ENCODE data around the gene TMEM61.
"Not testable (repeated sequence)": the region's sequence is repeated elsewhere in the genome, so short reads cannot be mapped to it uniquely, and the experiment has no call there.

The TMEM61 gene

DNA sequence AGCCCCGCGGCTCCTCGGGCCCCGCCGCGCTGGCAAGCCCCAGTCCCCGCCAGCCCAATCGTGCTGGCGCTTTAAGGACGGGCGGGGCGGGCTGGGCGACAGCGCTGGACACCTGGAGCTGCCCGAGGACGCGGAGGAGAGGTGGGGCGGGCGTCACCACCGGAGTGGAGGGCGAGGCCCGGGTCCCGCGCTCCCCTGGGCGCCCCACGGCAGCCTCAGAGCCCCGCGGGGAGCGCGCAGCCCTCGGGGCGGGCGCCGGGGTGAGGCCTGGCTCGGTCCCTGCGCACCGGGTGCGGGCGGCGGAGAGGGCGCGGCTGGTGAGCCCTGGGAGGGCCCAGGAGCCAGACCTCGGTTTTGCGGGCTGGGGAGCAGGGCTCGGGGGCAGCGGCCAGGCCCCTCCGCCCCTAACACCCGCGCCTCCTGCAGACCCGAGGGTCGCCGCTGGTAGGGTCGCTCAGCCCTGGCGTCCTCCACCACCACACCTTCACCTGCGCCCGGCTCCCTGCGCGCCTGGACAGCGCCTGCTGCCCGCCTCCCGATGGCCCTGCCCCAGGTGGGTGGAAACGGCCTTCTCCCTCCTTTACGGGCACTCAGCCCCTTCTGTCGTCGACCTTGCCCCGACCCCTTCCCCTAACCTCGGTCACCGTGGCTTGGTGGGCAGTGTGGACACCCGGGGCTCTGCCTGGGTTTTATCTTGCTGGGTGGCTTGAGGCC is at the start of gene TMEM61:
TSS of gene TMEM61 (plus strand) at position 101 of the 714 bp plus-strand sequence. CDS start at position 539, 438 bp downstream.
- DNase-seq, result no peak

DNA sequence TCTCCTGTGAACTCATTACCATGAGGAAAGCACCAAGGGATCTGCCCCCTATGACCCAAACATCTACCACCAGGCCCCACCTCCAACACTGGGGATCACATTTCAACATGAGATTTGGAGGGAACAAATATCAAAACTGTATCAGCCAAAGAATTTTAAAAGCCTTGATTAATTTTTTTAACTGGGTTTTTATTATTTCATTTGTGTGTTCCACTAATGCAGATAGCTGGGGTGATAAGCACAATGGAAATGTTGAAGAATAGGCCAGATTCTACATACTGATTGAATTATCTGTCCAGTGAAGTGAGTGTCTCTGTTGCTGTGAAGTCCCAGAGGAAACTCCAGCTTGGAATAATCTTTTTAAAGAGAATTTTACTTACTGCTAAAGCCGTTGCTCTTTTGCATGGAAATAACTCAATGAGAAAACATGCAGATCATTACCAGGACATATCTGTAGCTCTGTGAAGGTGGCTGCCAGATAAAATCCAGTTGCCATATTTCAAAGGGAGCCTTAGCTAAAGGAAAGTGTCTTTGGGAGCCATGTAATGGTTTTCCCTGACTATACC is 49.1 kb upstream of the TMEM61 start:
- no peak for DNase-seq

DNA sequence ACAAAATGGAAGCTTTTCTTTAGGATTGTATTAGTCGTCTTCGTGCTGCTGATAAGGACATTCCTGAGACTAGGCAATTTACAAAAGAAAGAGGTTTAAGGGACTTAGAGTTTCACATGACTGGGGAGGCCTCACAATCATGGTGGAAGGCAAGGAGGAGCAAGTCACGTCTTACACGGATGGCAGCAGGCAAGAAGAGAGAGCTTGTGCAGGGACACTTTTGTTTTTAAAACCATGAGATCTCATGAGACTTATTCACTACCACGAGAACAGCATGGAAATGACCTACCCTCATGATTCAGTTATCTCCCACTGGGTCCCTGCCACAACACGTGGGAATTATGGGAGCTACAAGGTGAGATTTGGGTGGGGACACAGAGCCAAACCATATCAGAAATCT is 46.3 kb upstream of the TMEM61 start:
- not testable (repeated sequence) for DNase-seq

DNA sequence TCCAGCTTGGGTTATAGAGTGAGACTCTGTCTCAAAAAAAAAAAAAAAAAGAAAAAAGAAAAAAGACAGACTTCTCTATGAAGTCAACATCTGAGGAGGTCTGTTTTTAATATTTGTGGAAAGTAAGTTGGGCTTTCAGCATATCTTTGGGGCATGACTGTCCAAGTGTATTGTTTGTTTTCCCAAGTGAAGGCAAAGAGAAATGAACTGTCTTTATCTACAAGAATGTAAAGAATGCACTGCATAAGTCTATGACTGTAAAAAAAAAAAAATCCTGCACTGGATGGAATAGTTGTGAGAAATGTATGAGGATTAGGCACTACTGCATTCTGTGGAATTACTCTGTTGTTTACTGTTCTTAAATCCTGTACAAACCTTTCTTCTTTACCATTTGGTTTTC is 45.6 kb upstream of the TMEM61 start:
- no peak for DNase-seq

DNA sequence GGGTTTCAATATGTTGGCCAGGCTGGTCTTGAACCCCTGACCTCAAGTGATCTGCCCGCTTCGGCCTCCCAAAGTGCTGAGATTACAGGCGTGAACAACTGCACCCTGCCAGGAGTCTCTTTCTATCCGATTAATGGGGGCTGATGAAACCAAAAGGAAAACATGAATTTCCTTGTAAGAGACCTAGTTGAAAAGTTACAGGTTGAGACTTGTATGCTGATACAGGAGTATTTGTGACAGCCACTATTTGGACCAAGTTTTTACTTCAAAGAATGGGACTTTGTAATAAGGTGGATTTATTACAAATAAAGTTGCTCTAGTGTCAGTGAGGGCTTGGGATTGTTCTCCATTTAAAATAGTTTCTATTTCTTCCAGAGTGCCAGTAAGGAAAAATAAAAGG is 43.6 kb upstream of the TMEM61 start:
- no peak for DNase-seq

DNA sequence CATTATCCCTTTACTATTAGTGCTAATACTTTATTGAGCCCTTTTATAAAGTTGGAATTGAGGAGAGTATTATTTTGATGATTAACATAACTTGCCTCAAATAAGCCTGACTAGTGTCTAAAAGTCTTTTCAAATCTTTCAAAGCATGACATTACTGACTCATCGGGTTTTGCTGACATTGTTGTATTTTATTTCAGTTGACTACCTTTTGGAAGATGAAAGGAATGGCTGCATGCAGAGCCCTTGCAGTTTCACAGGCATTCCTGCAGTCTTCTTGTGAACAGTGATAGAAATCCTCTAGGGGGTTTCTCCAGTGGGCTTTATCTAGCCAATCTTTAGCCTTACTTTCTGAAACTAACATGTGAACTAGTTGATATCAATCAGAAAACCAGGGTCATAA is 43.0 kb upstream of the TMEM61 start:
- no peak for DNase-seq

DNA sequence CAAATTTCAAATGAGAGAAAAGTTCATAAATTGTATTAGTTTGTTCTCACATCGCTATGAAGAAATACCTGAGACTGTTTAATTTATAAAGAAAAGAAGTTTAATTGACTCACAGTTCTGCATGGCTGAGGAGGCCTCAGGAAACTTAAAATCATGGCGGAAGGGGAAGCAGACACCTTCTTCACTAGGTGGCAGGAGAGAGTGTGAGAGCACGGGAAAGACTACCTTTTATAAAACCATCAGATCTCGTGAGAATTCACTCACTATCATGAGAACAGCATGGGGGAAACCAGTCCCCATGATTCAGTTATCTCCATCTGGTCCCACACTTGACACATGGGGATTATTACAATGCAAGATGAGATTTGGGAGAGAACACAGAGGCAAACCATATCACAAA is 41.5 kb upstream of the TMEM61 start:
- DNase-seq, result not testable (repeated sequence)

DNA sequence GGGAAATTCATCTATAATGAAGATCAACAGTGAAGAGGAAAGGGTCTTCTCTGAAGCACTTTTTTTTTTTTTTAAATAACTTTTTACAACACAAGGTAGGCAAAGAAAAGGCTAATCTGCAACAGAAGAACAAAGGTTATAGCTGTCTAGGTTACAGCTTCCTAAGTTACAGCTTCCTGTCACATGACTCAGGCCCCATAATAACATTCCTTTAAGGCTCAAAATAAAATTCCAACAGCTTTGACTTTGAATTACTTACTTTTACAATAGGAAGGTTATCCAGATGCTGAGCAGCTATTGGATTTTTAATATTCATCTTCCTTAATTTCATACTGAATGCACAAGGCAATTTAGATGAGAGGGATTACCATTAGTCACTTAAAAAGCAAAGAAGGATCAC is 40.4 kb upstream of the TMEM61 start:
- DNase-seq, result no peak

DNA sequence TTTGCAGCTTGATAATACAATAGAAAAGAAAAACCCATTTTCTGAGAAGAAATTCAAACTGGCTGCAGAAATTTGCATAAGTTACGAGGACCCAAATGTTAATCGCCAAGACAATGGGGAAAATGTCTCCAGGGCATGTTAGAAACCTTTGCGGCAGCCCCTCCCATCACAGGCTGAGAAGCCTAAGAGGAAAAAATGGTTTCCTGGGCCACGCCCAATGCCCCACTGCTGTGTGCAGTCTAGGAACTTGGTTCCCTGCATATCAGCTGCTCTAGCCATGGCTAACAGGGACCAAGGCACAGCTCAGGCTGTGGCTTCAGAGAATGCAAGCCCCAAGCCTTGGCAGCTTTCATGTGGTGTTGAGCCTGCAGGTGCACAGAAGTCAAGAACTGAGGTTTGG is 37.5 kb upstream of the TMEM61 start:
- no peak for DNase-seq

DNA sequence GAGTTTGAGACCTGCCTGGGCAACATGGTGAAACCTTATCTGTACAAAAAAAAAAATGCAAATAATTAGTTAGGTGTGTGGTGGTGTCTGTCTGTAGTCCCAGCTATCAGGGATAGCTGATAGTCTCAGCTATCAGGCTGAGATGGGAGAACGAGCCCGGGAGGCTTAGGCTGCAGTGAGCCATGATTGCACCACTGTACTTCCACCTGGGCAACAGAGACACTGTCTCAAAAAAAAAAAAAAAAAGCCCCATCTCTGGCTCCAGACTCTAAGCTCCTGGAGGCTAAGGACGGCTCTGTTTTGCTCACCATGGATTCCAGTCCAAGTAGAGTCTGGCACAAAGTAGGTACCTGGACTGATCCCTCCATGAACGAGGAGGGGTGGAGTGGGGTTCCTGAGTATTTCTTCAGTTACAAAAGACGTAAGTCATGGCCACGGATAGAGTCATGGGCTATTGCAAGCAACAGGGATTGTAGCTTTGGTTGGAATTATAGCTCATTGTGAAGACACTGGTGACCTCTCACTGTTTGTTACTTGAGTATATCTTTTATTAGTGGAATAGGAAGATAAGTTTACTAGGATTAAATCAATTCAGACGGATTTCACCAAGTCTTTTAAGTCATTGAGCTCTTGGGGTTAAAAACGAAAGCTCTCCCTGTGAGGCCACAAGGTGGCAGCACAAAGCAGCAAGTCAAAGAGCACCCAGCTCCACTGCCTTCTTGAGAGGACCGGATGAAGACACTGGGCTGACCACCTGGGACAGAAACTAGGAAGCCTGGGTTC is 35.6 kb upstream of the TMEM61 start:
- peak; percentile 61 for DNase-seq

DNA sequence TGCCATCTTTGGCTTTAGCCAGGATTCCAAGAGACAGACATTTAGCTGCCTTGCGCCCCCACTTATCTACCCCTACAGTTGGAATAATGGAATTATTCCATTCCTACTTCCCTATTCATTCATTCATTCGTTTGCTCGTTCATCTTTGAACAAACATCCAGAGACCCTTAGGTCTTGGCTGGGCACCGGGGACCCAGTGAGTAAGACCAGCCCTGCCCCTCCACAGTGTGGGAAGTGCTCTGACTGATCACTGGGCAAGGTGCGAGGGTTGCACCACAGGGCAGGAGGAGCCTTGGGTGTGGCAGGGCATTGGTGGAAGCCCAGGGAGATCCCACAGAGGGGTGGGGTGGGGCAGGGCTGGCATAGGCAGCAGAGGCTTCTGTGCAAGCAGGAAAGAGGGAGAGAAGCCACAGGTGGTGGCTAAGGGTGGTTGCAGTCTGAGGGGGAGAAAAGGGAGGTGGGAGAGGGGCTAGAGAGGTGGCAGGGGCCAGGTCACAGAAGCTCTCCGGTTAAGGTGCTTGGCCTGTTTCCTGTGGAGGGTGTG is 35.0 kb upstream of the TMEM61 start:
- no peak for DNase-seq

DNA sequence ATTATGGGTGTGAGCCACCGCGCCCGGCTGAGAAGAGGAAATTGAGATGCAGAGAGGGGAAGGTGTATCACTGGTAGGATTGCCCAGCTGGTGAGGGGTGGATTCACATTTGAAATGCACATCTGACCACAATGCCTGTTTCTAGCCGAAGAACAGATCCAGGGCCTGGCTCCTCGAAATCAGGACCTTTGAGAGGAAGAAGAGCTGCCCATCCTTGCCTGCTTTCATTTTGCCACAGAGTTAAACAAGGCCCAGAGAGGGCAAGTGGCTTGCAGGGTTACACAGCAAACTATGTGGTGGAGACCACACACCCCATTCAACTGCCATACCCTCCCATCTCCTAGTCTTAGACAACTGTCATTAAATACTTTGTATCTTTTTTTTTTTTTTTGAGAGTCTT is 32.9 kb upstream of the TMEM61 start:
- no peak for DNase-seq

DNA sequence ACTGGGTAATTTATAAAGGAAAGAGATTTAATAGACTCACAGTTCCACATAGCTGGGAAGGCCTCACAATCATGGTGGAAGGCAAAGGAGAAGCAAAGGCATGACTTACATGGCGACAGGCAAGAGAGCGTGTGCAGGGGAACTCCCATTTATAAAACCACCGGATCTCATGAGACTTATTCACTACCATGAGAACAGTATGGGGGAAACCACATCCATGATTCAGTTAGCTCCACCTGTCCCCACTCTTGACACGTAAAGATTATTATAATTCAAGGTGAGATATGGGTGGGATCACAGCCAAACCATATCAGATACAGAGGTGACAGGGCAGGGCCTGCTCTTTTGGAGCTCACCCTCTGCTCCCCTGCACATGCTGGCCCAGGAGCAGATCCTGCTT is 31.4 kb upstream of the TMEM61 start:
- no peak for DNase-seq

DNA sequence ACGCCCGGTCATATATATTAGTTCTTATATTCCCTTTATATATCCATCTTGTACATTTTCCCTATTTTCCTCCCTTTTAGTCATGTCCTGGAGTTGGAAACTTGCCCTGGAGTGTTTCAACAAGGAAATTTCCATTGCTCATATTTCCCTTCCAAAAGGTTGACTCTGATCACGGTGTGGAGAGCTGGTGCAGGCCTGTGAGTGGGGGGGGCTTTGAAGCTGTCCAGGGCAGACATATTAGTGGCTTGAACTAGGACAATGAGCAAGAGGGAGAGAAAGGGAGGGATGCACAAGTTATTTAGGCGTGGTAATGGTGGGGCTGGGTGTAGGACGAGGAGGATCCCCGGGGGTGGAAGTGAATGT is 30.4 kb upstream of the TMEM61 start:
- no peak for DNase-seq

DNA sequence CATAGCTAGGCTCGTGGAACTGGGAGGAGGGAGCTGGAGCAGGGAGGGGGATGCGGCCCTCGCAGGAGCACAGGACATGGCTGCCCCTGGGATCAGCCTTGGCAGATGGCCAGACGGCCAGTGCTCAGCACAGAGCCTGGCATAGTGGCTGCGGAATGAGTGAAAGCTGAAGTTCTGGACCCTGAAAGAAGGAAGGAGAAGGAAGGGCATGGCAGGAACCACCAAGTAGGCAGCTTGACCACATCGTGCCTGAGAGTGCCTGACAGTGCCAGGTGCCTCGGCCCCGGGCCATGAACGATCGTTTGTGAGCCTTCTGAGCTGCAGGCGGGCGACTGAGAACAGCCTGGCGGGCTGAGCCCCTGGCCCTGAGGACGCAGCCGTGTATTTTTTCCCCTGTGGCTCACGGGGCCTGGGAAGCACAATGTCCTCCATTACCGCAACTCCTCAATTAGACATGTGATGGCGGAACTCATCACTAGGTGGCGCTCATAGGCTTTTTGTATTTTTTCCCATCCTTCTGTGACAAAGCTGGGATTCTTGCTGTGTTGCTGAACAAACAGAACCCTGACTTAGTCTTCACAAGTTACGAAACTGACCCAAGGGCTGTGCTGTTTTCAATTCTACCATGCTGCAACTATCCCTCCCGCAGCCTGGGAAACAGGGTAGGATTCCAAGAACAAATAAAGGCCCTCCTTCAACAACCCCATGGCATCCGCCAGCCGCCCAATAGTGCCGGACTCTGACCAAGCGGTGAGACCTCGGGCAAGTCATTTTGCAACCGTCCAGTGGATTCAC is 29.9 kb upstream of the TMEM61 start:
- DNase-seq, result peak; percentile 80

DNA sequence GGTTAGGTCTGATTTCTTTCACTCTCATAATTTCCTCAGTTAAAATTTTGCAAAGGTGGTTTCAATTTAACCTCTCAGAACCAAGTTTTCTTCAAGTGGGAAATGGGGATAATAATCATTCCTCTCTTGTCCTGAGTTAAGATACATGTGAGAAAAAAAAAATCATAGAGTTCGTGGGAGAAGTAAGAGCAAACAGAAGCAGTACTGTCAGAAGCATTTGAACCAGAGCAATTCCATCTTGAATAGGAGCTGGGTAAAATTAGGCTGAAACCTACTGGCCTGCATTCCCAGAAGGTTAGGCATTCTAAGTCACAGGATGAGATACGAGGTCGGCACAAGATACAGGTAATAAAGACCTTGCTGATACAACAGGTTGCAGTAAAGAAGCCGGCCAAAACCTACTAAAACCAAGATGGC is 28.6 kb upstream of the TMEM61 start:
- no peak for DNase-seq

DNA sequence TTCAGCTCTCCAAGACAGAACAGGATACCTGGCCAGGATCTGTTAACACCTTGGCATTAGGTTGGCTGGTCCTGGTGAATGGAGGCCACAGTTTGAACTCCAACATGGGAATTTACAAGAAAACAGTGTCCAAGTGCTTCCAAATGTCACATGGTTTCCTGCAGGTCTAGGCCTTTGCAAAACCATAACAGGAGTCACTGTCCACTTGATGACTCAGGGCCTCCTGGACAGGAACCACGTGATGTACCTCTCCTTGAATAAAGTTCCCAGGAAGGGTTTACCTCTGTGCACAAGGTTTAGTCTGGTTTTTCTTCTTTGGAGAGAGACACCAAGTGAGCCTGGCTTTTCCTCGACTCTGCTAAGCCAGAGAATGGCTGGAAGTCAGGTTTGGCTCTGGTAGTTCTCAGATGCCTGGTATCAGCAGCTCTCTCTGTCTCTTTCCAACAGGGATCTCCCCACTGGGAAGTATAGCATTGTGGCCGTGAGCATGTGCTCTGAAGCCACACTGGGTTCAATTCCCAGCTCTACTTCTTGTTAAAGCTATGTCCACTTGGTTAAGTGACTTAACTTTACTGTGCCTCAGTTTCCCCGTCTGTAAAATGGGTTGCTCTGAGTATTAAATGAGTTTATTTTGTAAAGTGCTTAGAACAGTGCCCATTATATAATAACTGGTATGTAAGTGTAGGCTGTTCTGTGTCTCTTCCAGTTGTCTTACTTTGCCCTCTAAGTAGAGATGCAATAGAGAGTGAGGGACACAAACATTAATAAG is 27.3 kb upstream of the TMEM61 start:
- DNase-seq, result no peak

DNA sequence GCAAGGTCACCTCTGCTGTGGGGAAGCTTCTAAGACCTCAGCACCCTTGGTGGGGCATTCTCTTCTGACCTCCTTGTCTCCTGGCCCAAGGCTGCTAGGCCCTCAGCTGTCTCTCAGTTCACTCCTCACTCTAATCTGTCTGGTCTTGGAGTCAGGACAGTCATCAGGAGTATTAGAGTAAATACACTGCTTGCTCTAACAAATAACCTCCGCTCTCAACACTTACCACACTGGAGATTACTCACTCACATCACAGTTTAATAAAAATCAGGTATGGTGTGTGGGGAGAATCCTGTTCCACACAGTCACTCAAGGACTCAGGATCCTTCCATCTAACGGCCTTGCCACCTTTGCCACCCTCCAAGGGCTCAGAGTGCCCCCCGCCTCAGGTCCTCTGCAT is 26.6 kb upstream of the TMEM61 start:
- no peak for DNase-seq

DNA sequence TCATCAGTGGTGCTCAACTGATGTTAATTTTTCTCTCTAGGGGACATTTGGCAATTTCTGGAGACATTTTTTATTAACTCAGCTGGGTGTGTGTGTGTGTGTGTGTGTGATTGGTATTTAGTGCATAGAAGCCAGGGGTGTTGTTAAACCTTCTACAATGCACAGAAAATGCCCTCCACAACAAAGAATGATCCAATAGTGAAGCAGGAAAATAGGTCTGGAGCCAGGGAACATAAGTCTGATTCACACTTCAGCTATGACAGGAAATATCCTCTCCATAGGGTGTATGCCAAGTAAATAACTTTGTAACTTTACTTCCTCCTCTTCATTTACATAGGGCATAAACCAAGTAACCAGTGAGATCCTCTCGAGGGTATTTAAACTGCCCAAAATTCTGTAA is 25.1 kb upstream of the TMEM61 start:
- no peak for DNase-seq

DNA sequence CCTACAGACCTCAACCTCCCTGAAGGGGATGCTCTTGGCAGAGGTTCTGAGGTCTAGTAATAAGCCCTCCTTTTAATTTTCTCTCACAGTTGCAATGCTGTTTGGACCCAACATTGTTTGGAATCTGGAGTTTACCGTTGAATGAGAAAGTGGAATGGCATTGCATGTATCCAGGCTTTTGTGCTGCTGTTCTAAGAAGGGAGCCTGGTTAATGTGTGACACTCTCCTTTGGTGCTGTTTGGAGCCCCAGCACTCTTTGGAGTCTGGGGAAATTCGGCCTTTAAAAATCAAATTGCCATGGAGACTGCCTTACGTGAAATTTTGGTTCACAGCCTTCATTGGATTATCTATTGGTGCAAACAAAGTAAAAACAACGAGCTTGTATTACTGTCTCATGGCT is 23.7 kb upstream of the TMEM61 start:
- DNase-seq, result no peak

DNA sequence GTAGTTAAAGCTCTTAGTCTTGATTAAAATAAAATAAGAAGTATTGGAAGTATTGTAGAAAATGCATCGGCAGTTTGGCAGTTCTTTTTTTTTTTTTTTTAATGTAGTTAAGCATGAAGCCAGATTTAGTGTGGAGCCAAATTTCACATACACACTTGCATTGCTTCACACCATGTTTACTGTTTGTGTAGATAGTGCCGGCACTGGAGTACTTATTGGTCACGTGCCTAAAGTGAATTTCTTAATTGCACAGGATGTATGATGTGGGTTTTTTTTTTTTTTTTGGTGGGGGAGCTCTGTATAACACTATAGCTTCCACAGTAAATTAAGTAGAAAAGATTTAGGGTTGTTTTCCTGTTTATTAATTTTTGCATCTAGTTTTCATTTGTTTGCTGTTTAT is 21.2 kb upstream of the TMEM61 start:
- no peak for DNase-seq

DNA sequence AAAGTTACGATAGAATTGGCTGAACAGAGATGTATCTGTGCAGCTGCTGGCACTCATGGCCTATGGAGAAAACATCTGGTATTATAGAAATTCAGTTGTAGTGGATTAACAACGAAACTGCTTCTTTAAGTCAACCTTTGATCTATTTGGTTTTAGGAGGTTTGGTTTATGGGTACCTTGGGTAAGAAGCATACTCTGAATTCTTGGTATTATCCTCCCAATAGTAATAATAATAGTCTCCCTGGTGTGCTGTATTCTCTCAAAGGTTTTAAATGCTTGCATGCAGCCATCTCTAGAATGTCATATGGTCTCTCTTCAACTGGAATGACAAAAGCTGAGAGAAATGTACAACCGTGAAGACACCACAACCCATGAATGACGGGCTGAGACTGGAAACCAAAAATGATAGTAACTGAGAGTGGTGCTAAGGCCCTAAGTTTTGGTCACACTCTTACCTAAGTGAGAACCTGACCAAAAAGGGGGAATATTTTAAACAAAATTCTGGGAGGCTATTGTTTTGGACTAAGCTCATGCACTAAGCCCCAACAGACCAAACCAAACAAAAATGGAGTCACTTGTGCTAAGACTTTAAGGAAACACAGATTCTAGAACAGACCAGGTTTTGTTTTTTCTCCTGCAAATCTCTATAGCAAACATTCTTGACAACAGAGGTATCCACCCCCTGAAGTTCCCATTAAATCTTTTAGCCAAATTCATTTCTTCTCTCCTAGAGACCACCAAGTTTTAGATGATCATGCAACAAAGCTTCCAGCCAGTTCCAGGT is 17.6 kb upstream of the TMEM61 start:
- no peak for DNase-seq
